Esophagus squamous epithelium (tissue), 4 donors: Measurements from ENCODE around the gene SH3RF1.

Experiments used
- CTCF ChIP-seq, 6 experiments: fragments of 450-650 bp in 4 of 6; fragments of 200-600 bp in 2 of 6; sonication (generic) in 2 of 6; IDR thresholded peaks; one replicate each; pipeline ENCODE4 v1.5.1; 2016 to 2019; ENCODE audit warnings: antibody characterized with exemption in 6 of 6, mild to moderate bottlenecking in 4 of 6, moderate library complexity in 4 of 6
- POLR2A ChIP-seq, 4 donors: fragments of 450-650 bp; IDR thresholded peaks; one replicate each; pipeline ENCODE4 v1.6.1; 2017; ENCODE audit warnings: antibody characterized with exemption in 4 of 4, mild to moderate bottlenecking in 4 of 4, moderate library complexity in 3 of 4

GRCh38 chr4:169110633-169111032 is 160.1 kb downstream of the SH3RF1 start:
- TF ChIP-seq CTCF (IDR thresholded peaks at IDR 0.05) (no peak), POLR2A (IDR thresholded peaks at IDR 0.05) (no peak)
